GM23338 (cell line): Measurements from ENCODE around the gene TMEM273. TPM values are rescaled to one million over a fixed set of nuclear protein-coding genes. Genes with fewer than 3 reads are reported as not detected.

Experiments used
- ATAC-seq: fragments of 200-7000 bp; cut with Tn5 transposase; 3 replicates; pipeline ENCODE4 v1.9.1; 2020
- DNase-seq: peaks from one replicate; pipeline ENCODE4 v3.0.0-alpha.2; 2015; ENCODE audit warnings: low spot score
- H2AFZ ChIP-seq: fragments of 200-600 bp; sonication (generic); 2 replicates; pipeline ENCODE4 v1.8.0; 2016; ENCODE audit warnings: antibody characterized with exemption, mild to moderate bottlenecking, moderate library complexity
- H3F3A ChIP-seq: fragments of 200-600 bp; sonication (generic); replicated peaks from 2 replicates; pipeline ENCODE4 v1.8.0; 2017; ENCODE audit warnings: antibody characterized with exemption, mixed run types, low read depth
- H3K27ac ChIP-seq: fragments of 200-600 bp; sonication (generic); 2 replicates; pipeline ENCODE4 v1.6.1; 2016; ENCODE audit warnings: low read depth
- H3K27me3 ChIP-seq: fragments of 200-600 bp; sonication (generic); 2 replicates; pipeline ENCODE4 v1.8.0; 2016; ENCODE audit warnings: mild to moderate bottlenecking, mixed run types, moderate library complexity; ENCODE audit not compliant: insufficient read depth
- H3K36me3 ChIP-seq: fragments of 200-600 bp; sonication (generic); 2 replicates; pipeline ENCODE4 v1.8.0; 2016; ENCODE audit warnings: mild to moderate bottlenecking; ENCODE audit not compliant: insufficient read depth
- H3K4me1 ChIP-seq: fragments of 200-600 bp; sonication (generic); 2 replicates; pipeline ENCODE4 v1.8.0; 2016; ENCODE audit warnings: mild to moderate bottlenecking, moderate library complexity; ENCODE audit not compliant: insufficient read depth
- H3K4me2 ChIP-seq: fragments of 200-600 bp; sonication (generic); 2 replicates; pipeline ENCODE4 v1.7.1; 2017; ENCODE audit warnings: mixed run types
- H3K4me3 ChIP-seq: fragments of 200-600 bp; sonication (generic); 2 replicates; pipeline ENCODE4 v1.6.1; 2016; ENCODE audit warnings: mixed run types
- H3K79me2 ChIP-seq: fragments of 200-600 bp; sonication (generic); replicated peaks from 2 replicates; pipeline ENCODE4 v1.8.0; 2017; ENCODE audit warnings: mild to moderate bottlenecking; ENCODE audit not compliant: insufficient read depth
- H3K9me2 ChIP-seq: fragments of 200-600 bp; sonication (generic); 2 replicates; pipeline ENCODE4 v1.8.0; 2017; ENCODE audit not compliant: insufficient read depth
- H4K20me1 ChIP-seq: fragments of 200-600 bp; sonication (generic); replicated peaks from 2 replicates; pipeline ENCODE4 v1.8.0; 2017; ENCODE audit warnings: mild to moderate bottlenecking; ENCODE audit not compliant: insufficient read depth
- H3K27ac Mint-ChIP-seq: 2 replicates; pipeline ENCODE4 v1.8.0; 2020; ENCODE audit warnings: inconsistent platforms, mild to moderate bottlenecking, moderate library complexity, mixed read lengths
- H3K27me3 Mint-ChIP-seq: 3 replicates; pipeline ENCODE4 v1.8.0; 2022; ENCODE audit warnings: low read depth, mild to moderate bottlenecking, moderate library complexity, mixed read lengths, inconsistent platforms; ENCODE audit not compliant: insufficient read depth, poor library complexity
- H3K36me3 Mint-ChIP-seq: 3 replicates; pipeline ENCODE4 v1.8.0; 2021; ENCODE audit warnings: low read depth, mild to moderate bottlenecking, inconsistent platforms, moderate library complexity, mixed read lengths
- H3K4me1 Mint-ChIP-seq: 3 replicates; pipeline ENCODE4 v1.8.0; 2020; ENCODE audit warnings: mild to moderate bottlenecking, inconsistent platforms, mixed read lengths
- H3K4me3 Mint-ChIP-seq: 3 replicates; pipeline ENCODE4 v1.8.0; 2021; ENCODE audit warnings: moderate library complexity, mild to moderate bottlenecking, inconsistent platforms, mixed read lengths
- H3K9me3 Mint-ChIP-seq: 3 replicates; pipeline ENCODE4 v1.8.0; 2020; ENCODE audit warnings: moderate library complexity, mild to moderate bottlenecking, inconsistent platforms, mixed read lengths
- CREB1 ChIP-seq: fragments of 250-450 bp; sonication (Bioruptor Pico); IDR thresholded peaks from 2 replicates; pipeline ENCODE4 v1.5.0; 2020; ENCODE audit warnings: low read depth, mild to moderate bottlenecking, moderate library complexity
- CTCF ChIP-seq, 2 experiments: fragments of 200-600 bp in 1 of 2; sonication (generic) in 1 of 2; conservative IDR thresholded peaks; 2 replicates each; pipeline versions ENCODE4 v1.5.1 to v1.6.1; 2016 to 2017; ENCODE audit warnings: antibody characterized with exemption in 2 of 2, low read depth in 2 of 2, mild to moderate bottlenecking in 2 of 2, moderate library complexity in 1 of 2
- ETS1 ChIP-seq: IDR thresholded peaks from 2 replicates; pipeline ENCODE4 v1.6.1; 2016; ENCODE audit warnings: antibody characterized with exemption
- EZH2 ChIP-seq: fragments of 200-600 bp; sonication (generic); IDR thresholded peaks from one replicate; pipeline ENCODE4 v1.8.0; 2017; ENCODE audit warnings: antibody characterized with exemption, mild to moderate bottlenecking, low read depth; ENCODE audit not compliant: unreplicated experiment
- EZH2phosphoT487 ChIP-seq: fragments of 200-600 bp; sonication (generic); IDR thresholded peaks from one replicate; pipeline ENCODE4 v1.8.1; 2018; ENCODE audit warnings: antibody characterized with exemption; ENCODE audit not compliant: unreplicated experiment
- JUNB ChIP-seq: IDR thresholded peaks from one replicate; pipeline ENCODE4 v1.6.1; 2016; ENCODE audit warnings: antibody characterized with exemption; ENCODE audit not compliant: unreplicated experiment
- NANOG ChIP-seq: IDR thresholded peaks from 2 replicates; pipeline ENCODE4 v1.6.1; 2016; ENCODE audit warnings: antibody characterized with exemption, borderline replicate concordance
- POLR2AphosphoS5 ChIP-seq: IDR thresholded peaks from 2 replicates; pipeline ENCODE4 v1.6.1; 2016; ENCODE audit warnings: antibody characterized with exemption, low read depth
- REST ChIP-seq: IDR thresholded peaks from one replicate; pipeline ENCODE4 v1.6.1; 2018; ENCODE audit warnings: antibody characterized with exemption; ENCODE audit not compliant: unreplicated experiment
- STAT1 ChIP-seq: IDR thresholded peaks from one replicate; pipeline ENCODE4 v1.6.1; 2016; ENCODE audit warnings: antibody characterized with exemption; ENCODE audit not compliant: unreplicated experiment
- ZNF114 ChIP-seq: fragments of 250-450 bp; sonication (Bioruptor Pico); IDR thresholded peaks from 2 replicates; pipeline ENCODE4 v1.5.0; 2020; ENCODE audit warnings: mild to moderate bottlenecking, moderate library complexity
- ZNF331 ChIP-seq: fragments of 250-450 bp; sonication (Bioruptor Pico); IDR thresholded peaks from 2 replicates; pipeline ENCODE4 v1.5.0; 2020; ENCODE audit warnings: low read depth, mild to moderate bottlenecking, moderate library complexity
- ZNF462 ChIP-seq: fragments of 250-450 bp; sonication (Bioruptor Pico); IDR thresholded peaks from 2 replicates; pipeline ENCODE4 v1.5.0; 2020; ENCODE audit warnings: mild to moderate bottlenecking, moderate library complexity
- polyA plus RNA-seq: library from polyadenylated mRNA; unstranded; fragments of >200 nt; fragmentation: Nextera tagmentation; extraction: Ambion mirVana; gene quantifications from 2 replicates; pipeline ENCODE4 v1.2.1, GENCODE V29; 2016
- total RNA-seq: library from RNA; depleted of rRNA; stranded (reverse); fragments of >200 nt; shearing (Covaris generic); gene quantifications from 2 replicates; pipeline ENCODE4 v1.2.3, GENCODE V29; 2014

Gene TMEM273
- total and polyA plus RNA-seq, 2 experiments from 2014 or later, result not detected

- H4K20me1 ChIP-seq, result no peaks in the 10 kb centered on the region
- TF ChIP-seq ZNF331 (no peak), REST (no peak), POLR2AphosphoS5 (no peak), ETS1 (no peak), ZNF462 (CRISPR knock-in tag) (no peak), EZH2phosphoT487 (no peak), STAT1 (no peak), CTCF (conservative IDR thresholded peaks at IDR 0.05; ENCODE audit: low read depth in 2 of 2) (no peak), JUNB (no peak), NANOG (no peak), ZNF114 (CRISPR knock-in tag) (no peak), CREB1 (CRISPR knock-in tag) (no peak), EZH2 (no peak)
- no peak overlapping the region for H3K4me2 ChIP-seq
- no peak overlapping the region for H3K27ac Mint-ChIP-seq
- no peak overlapping the region for H2AFZ ChIP-seq
- peaks cover 11% of the 10 kb centered on the region for H3K4me1 Mint-ChIP-seq
- no peaks in the 10 kb centered on the region for H3K79me2 ChIP-seq
- DNase-seq (no peak), ATAC-seq (no peak)
- H3F3A ChIP-seq, result no peaks in the 10 kb centered on the region
- peaks cover 1% of the 10 kb centered on the region for H3K27me3 Mint-ChIP-seq
- no peaks in the 10 kb centered on the region for H3K27me3 ChIP-seq
- H3K4me1 ChIP-seq, result no peaks in the 10 kb centered on the region
- H3K27ac ChIP-seq, result no peak overlapping the region
- H3K9me2 ChIP-seq, result no peaks in the 10 kb centered on the region
- no peak overlapping the region for H3K4me3 Mint-ChIP-seq
- H3K9me3 Mint-ChIP-seq, result no peaks in the 10 kb centered on the region
- no peaks in the 10 kb centered on the region for H3K36me3 ChIP-seq
- H3K36me3 Mint-ChIP-seq, result no peaks in the 10 kb centered on the region
- no peak overlapping the region for H3K4me3 ChIP-seq
These were observed 21.4 kb downstream of the TMEM273 start for GRCh38 chr10:49166484-49167400.
